Keratinocyte (primary cell): Measurements from ENCODE around the gene KIF3A. TPM values are rescaled to one million over a fixed set of nuclear protein-coding genes. Genes with fewer than 3 reads are reported as not detected.

Source experiments
- DNase-seq: peaks from one replicate; pipeline ENCODE4 v3.0.0-alpha.2; 2011; ENCODE audit warnings: low read depth, missing footprints, low spot score
- FAIRE-seq: peaks from 2 replicates; lab custom pipeline; 2011; peaks lifted over from hg19 to GRCh38; lab: Jason Lieb, UNC
- H2AFZ ChIP-seq: 2 replicates; pipeline ENCODE4 v1.6.0; 2012; ENCODE audit warnings: low read length, control low read depth, inconsistent platforms; ENCODE audit not compliant: control insufficient read depth
- H3K27ac ChIP-seq: 2 replicates; pipeline ENCODE4 v1.5.1; 2011; ENCODE audit warnings: low read length; ENCODE audit not compliant: control insufficient read depth, insufficient read depth
- H3K27me3 ChIP-seq: 3 replicates; pipeline ENCODE4 v1.6.0; 2011; ENCODE audit warnings: low read length; ENCODE audit not compliant: control insufficient read depth, insufficient read depth; ENCODE audit errors: extremely low read depth
- H3K36me3 ChIP-seq, 2 experiments: 2 replicates in 1 of 2; 3 replicates in 1 of 2; pipeline ENCODE4 v1.5.1; 2011; ENCODE audit warnings: low read length in 2 of 2, mild to moderate bottlenecking in 1 of 2; ENCODE audit not compliant: control insufficient read depth in 2 of 2, insufficient read depth in 2 of 2; ENCODE audit errors: extremely low read depth in 1 of 2
- H3K4me1 ChIP-seq: 3 replicates; pipeline ENCODE4 v1.5.1; 2011; ENCODE audit warnings: low read length; ENCODE audit not compliant: control insufficient read depth, insufficient read depth; ENCODE audit errors: extremely low read depth
- H3K4me2 ChIP-seq: 3 replicates; pipeline ENCODE4 v1.6.0; 2011; ENCODE audit warnings: low read depth, low read length; ENCODE audit not compliant: control insufficient read depth, insufficient read depth; ENCODE audit errors: extremely low read depth
- H3K4me3 ChIP-seq, 3 experiments: fragments of 200-600 bp in 1 of 3; sonication (generic) in 1 of 3; 2 replicates in 2 of 3; 3 replicates in 1 of 3; pipeline ENCODE4 v1.5.1; 2011 to 2016; ENCODE audit warnings: low read length in 3 of 3, mild to moderate bottlenecking in 3 of 3, control low read depth in 2 of 3, inconsistent platforms in 1 of 3, low read depth in 1 of 3, mixed read lengths in 1 of 3, mixed run types in 1 of 3, moderate library complexity in 1 of 3; ENCODE audit not compliant: control insufficient read depth in 2 of 3, insufficient read depth in 2 of 3; ENCODE audit errors: extremely low read depth in 1 of 3
- H3K79me2 ChIP-seq: 2 replicates; pipeline ENCODE4 v1.6.0; 2012; ENCODE audit warnings: low read length; ENCODE audit not compliant: control insufficient read depth, insufficient read depth
- H3K9ac ChIP-seq: 3 replicates; pipeline ENCODE4 v1.6.0; 2011; ENCODE audit warnings: low read length; ENCODE audit not compliant: control insufficient read depth, insufficient read depth; ENCODE audit errors: extremely low read depth
- H3K9me1 ChIP-seq: 3 replicates; pipeline ENCODE4 v1.6.0; 2011; ENCODE audit warnings: low read length; ENCODE audit not compliant: control insufficient read depth, insufficient read depth; ENCODE audit errors: extremely low read depth
- H3K9me3 ChIP-seq: 2 replicates; pipeline ENCODE4 v1.5.1; 2012; ENCODE audit warnings: low read depth, low read length; ENCODE audit not compliant: control insufficient read depth
- H4K20me1 ChIP-seq: 3 replicates; pipeline ENCODE4 v1.6.0; 2011; ENCODE audit warnings: low read length; ENCODE audit not compliant: control insufficient read depth, insufficient read depth; ENCODE audit errors: extremely low read depth
- CTCF ChIP-seq, 3 experiments: IDR thresholded peaks in 1 of 3; conservative IDR thresholded peaks in 1 of 3; optimal IDR thresholded peaks in 1 of 3; 2 replicates in 2 of 3; 3 replicates in 1 of 3; pipeline versions ENCODE3 to v1.5.1; 2011; ENCODE audit warnings: low read length in 3 of 3, mild to moderate bottlenecking in 3 of 3, moderate library complexity in 2 of 3, control low read depth in 1 of 3, inconsistent platforms in 1 of 3; ENCODE audit not compliant: insufficient read depth in 2 of 3; ENCODE audit errors: extremely low read depth in 1 of 3
- EZH2 ChIP-seq: IDR thresholded peaks from one replicate; pipeline ENCODE4 v1.6.1; 2012; ENCODE audit warnings: inconsistent platforms, mild to moderate bottlenecking, low read length, moderate library complexity
- dilution Hi-C: fragments of 300-500 bp; cut with MboI; formaldehyde crosslinking; loops from one replicate; pipeline ENCODE4 v1.7.0; 2020; ENCODE audit warnings: low sequenced_read_pairs; ENCODE audit not compliant: extremely low pct_ligation_motif_present
- polyA plus RNA-seq, 5 experiments: library from polyadenylated mRNA; depleted of rRNA in 3 of 5; stranded (reverse) in 3 of 5; stranded (forward) in 1 of 5; unstranded in 1 of 5; fragments of >200 nt; gene quantifications; 1 replicate in 1 of 5; 2 replicates in 3 of 5; 3 replicates in 1 of 5; pipeline versions ENCODE4 v1.2.1 to v1.2.3, GENCODE V29; 2011 to 2012; ENCODE audit warnings: missing spikeins in 2 of 5, low read depth in 1 of 5, low replicate concordance in 1 of 5

The KIF3A gene
- polyA plus RNA-seq, 1 donor (not counting 4 experiments of a cell fraction or from before 2014, with no cell fraction given) = 15.4 TPM

- no peak overlapping the region for H3K27ac ChIP-seq
- H3K4me3 ChIP-seq = no peak overlapping the region
These were observed 58.6 kb downstream of the KIF3A start for GRCh38 chr5:132678735-132679134.

GRCh38 chr5:132677682-132678400 lies 59.5 kb downstream of the KIF3A start:
- no peaks in the 10 kb centered on the region for H4K20me1 ChIP-seq
- no peaks in the 10 kb centered on the region for H3K27me3 ChIP-seq
- H3K9ac ChIP-seq = no peak overlapping the region
- FAIRE-seq (no peak), DNase-seq (no peak)
- dilution Hi-C loops = no loop called here
- no peaks in the 10 kb centered on the region for H3K9me1 ChIP-seq
- peaks cover 24% of the 10 kb centered on the region for H3K4me1 ChIP-seq
- no peaks in the 10 kb centered on the region for H3K79me2 ChIP-seq
- no peak overlapping the region for H3K27ac ChIP-seq
- H3K9me3 ChIP-seq = no peaks in the 10 kb centered on the region
- H3K4me2 ChIP-seq = no peak overlapping the region
- TF ChIP-seq EZH2 (no peak), CTCF (optimal IDR thresholded peaks at IDR 0.05 in 1 of 3, IDR thresholded peaks at IDR 0.05 in 1 of 3, conservative IDR thresholded peaks at IDR 0.05 in 1 of 3; ENCODE audit: extremely low read depth in 1 of 3, insufficient read depth in 2 of 3, low read length in 3 of 3) (no peak)
- no peak overlapping the region for H3K4me3 ChIP-seq
- no peaks in the 10 kb centered on the region for H3K36me3 ChIP-seq
- H2AFZ ChIP-seq = no peak overlapping the region

More at GRCh38 chr5:132678735-132679134, 58.6 kb downstream of the KIF3A start:
- FAIRE-seq (no peak), DNase-seq (no peak)
- Histone ChIP-seq H3K4me1 (peaks cover 24% of the 10 kb centered on the region), H3K27me3 (no peaks in the 10 kb centered on the region), H3K9me1 (no peaks in the 10 kb centered on the region), H3K4me2 (no peak overlapping the region), H3K9me3 (no peaks in the 10 kb centered on the region), H3K9ac (no peak overlapping the region), H4K20me1 (no peaks in the 10 kb centered on the region), H3K36me3 (no peaks in the 10 kb centered on the region), H2AFZ (no peak overlapping the region), H3K79me2 (no peaks in the 10 kb centered on the region)
- no peak for TF ChIP-seq CTCF (optimal IDR thresholded peaks at IDR 0.05 in 1 of 3, IDR thresholded peaks at IDR 0.05 in 1 of 3, conservative IDR thresholded peaks at IDR 0.05 in 1 of 3; ENCODE audit: extremely low read depth in 1 of 3, insufficient read depth in 2 of 3, low read length in 3 of 3)
- TF ChIP-seq EZH2 = no peak
- dilution Hi-C loops = no loop called here
